CD8-positive, alpha-beta memory T cell (primary cell): ENCODE data around the gene GPR17. TPM values are rescaled to one million over a fixed set of nuclear protein-coding genes. Genes with fewer than 3 reads are reported as not detected.

Experiments used
- CTCF ChIA-PET: fragments of 350-600 bp; sonication (Branson Sonifier 250); formaldehyde crosslinking; loops from one replicate; lab custom pipeline; 2021; ENCODE audit warnings: antibody characterized with exemption; lab: Charles Lee
- POLR2A ChIA-PET: fragments of 350-600 bp; sonication (Branson Sonifier 250); formaldehyde crosslinking; loops from one replicate; lab custom pipeline; 2021; ENCODE audit warnings: antibody characterized with exemption; lab: Charles Lee
- DNase-seq, 5 donors: peaks; one replicate each; pipeline versions ENCODE4 v3.0.0 to v3.0.0-alpha.2; 2020 to 2022; ENCODE audit warnings: mixed read lengths in 1 of 5
- H3K27ac ChIP-seq: one replicate; pipeline ENCODE4 v1.7.0; 2013; ENCODE audit warnings: low read depth, mild to moderate bottlenecking, low read length, moderate library complexity
- H3K27me3 ChIP-seq: 2 replicates; pipeline ENCODE4 v1.7.0; 2013; ENCODE audit warnings: low read length, mild to moderate bottlenecking; ENCODE audit not compliant: insufficient read depth, poor library complexity, severe bottlenecking
- H3K36me3 ChIP-seq: 2 replicates; pipeline ENCODE4 v1.7.0; 2013; ENCODE audit warnings: mild to moderate bottlenecking, low read length, moderate library complexity; ENCODE audit not compliant: insufficient read depth
- H3K4me1 ChIP-seq: 2 replicates; pipeline ENCODE4 v1.7.0; 2013; ENCODE audit warnings: mild to moderate bottlenecking, low read length, moderate library complexity; ENCODE audit not compliant: insufficient read depth
- H3K4me3 ChIP-seq: 2 replicates; pipeline ENCODE4 v1.7.0; 2013; ENCODE audit warnings: mild to moderate bottlenecking, low read length
- H3K9me3 ChIP-seq: 2 replicates; pipeline ENCODE4 v1.7.0; 2013; ENCODE audit warnings: mild to moderate bottlenecking, low read length
- H3K27ac Mint-ChIP-seq, 8 donors: one replicate each; pipeline ENCODE4 v1.8.0; 2020 to 2021; ENCODE audit warnings: mixed read lengths in 8 of 8, mild to moderate bottlenecking in 6 of 8, inconsistent platforms in 3 of 8, moderate library complexity in 3 of 8
- H3K27me3 Mint-ChIP-seq, 2 donors: one replicate each; pipeline ENCODE4 v1.8.0; 2020 to 2021; ENCODE audit warnings: mixed read lengths in 2 of 2, mild to moderate bottlenecking in 1 of 2, moderate library complexity in 1 of 2
- H3K36me3 Mint-ChIP-seq, 3 donors: one replicate each; pipeline ENCODE4 v1.8.0; 2020 to 2021; ENCODE audit warnings: mixed read lengths in 3 of 3, inconsistent platforms in 1 of 3, mild to moderate bottlenecking in 1 of 3
- H3K4me1 Mint-ChIP-seq, 3 donors: one replicate each; pipeline ENCODE4 v1.8.0; 2020 to 2021; ENCODE audit warnings: mixed read lengths in 3 of 3, inconsistent platforms in 1 of 3, mild to moderate bottlenecking in 1 of 3
- H3K4me3 Mint-ChIP-seq, 7 donors: one replicate each; pipeline ENCODE4 v1.8.0; 2020 to 2021; ENCODE audit warnings: mixed read lengths in 7 of 7, mild to moderate bottlenecking in 6 of 7, moderate library complexity in 4 of 7, inconsistent platforms in 2 of 7
- H3K9me3 Mint-ChIP-seq, 5 donors: one replicate each; pipeline ENCODE4 v1.8.0; 2020 to 2022; ENCODE audit warnings: mixed read lengths in 5 of 5, mild to moderate bottlenecking in 3 of 5, moderate library complexity in 2 of 5, inconsistent platforms in 1 of 5
- polyA plus RNA-seq: library from polyadenylated mRNA; unstranded; fragments of 300-500 nt; fragmentation: Illumina TruSeq; gene quantifications from one replicate; pipeline ENCODE4 v1.2.3, GENCODE V29; 2021
- total RNA-seq, 2 experiments: library from RNA; stranded (reverse); gene quantifications; one replicate each; pipeline ENCODE4 v1.2.3, GENCODE V29; 2021

Gene GPR17
- total and polyA plus RNA-seq, 3 experiments from 2014 or later = not detected

DNA sequence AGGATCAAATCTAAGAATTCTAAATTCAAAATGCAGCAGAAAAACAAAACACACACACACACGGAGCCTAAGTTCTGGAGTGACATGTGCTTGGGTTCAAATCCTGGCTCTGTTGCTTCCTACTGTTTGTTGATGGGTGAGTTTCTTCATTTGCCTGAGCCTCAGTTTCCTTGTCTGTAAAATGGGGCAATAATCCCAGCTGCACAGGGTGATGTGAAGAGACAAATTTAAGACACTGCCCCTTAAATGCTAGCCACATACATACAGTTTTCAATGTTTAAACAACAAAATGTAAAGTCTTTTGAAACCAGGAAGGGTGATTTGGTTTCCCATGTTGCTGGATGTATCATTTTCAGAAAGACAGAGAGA is 943 bp upstream of the GPR17 start:
- peak overlapping the region in 1 of 8 donors; percentile 38 for H3K27ac Mint-ChIP-seq

DNA sequence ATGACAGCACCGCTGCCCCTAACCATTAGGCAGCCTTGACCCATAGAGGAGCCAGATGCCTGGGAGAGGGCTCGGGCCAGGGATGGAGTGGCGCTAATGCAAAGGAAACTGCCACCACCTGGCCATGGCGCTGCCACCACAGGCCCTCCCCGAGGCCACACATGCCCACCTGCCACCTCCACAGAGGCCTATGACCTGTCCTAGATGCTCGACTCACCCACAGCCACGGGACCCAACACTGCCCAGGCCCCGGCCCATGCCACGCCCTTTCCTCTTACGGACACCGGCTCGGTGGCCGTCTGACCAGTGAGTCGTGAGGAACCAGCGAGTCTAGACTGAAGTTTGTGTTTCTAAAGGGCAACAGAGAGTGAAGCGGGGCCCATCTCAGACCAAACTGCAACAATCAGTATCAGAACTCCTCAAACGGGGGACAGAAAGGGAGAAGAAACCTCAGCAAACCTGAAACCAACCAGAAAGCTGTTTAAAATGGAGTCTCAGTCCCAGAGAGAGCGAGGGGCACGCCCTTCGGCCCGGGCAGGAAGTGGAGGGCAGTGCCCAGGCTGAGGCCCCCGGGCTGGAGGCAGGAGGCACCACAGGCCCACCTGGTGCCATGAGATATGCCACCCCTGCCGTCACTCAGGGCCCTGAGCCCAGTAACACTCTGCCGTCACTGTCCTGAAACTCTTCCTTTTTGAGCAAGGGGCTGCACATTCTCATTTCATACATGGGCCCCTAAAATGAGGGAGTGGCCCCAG is 711 bp downstream of the GPR17 start:
- Histone ChIP-seq H3K9me3 (no peaks in the 10 kb centered on the region), H3K27ac (no peak overlapping the region), H3K4me1 (peaks cover 20% of the 10 kb centered on the region), H3K4me3 (no peak overlapping the region), H3K36me3 (no peaks in the 10 kb centered on the region), H3K27me3 (no peaks in the 10 kb centered on the region)
- Mint-ChIP-seq H3K27ac (no peak overlapping the region), H3K4me3 (no peak overlapping the region), H3K9me3 (no peaks in the 10 kb centered on the region), H3K27me3 (no peaks in the 10 kb centered on the region), H3K4me1 (peaks cover 4 to 27% (median 11%) of the 10 kb centered on the region in 3 donors), H3K36me3 (no peaks in the 10 kb centered on the region)
- peak in 1 of 5 donors; percentile 25 for DNase-seq
- ChIA-PET POLR2A (no interaction called here), CTCF (no interaction called here)

More for the DNA sequence above, 943 bp upstream of the GPR17 start:
- H3K36me3 Mint-ChIP-seq = no peaks in the 10 kb centered on the region
- no peaks in the 10 kb centered on the region for H3K9me3 Mint-ChIP-seq
- H3K4me3 Mint-ChIP-seq = no peak overlapping the region
- POLR2A ChIA-PET = no interaction called here
- no peak overlapping the region for H3K27ac ChIP-seq
- CTCF ChIA-PET = interaction anchor here (0.8 to 1.2 kb wide), 2 partner anchors 54 to 57 kb away, joined by 3 to 4 read pairs; no protein-coding TSS in a partner anchor
- H3K4me3 ChIP-seq = no peak overlapping the region
- H3K4me1 ChIP-seq = peaks cover 37% of the 10 kb centered on the region
- no peak for DNase-seq
- H3K9me3 ChIP-seq = no peaks in the 10 kb centered on the region
- no peaks in the 10 kb centered on the region for H3K36me3 ChIP-seq
- no peaks in the 10 kb centered on the region for H3K27me3 Mint-ChIP-seq
- H3K4me1 Mint-ChIP-seq = peaks cover 4 to 44% (median 13%) of the 10 kb centered on the region in 3 donors
- no peaks in the 10 kb centered on the region for H3K27me3 ChIP-seq

DNA sequence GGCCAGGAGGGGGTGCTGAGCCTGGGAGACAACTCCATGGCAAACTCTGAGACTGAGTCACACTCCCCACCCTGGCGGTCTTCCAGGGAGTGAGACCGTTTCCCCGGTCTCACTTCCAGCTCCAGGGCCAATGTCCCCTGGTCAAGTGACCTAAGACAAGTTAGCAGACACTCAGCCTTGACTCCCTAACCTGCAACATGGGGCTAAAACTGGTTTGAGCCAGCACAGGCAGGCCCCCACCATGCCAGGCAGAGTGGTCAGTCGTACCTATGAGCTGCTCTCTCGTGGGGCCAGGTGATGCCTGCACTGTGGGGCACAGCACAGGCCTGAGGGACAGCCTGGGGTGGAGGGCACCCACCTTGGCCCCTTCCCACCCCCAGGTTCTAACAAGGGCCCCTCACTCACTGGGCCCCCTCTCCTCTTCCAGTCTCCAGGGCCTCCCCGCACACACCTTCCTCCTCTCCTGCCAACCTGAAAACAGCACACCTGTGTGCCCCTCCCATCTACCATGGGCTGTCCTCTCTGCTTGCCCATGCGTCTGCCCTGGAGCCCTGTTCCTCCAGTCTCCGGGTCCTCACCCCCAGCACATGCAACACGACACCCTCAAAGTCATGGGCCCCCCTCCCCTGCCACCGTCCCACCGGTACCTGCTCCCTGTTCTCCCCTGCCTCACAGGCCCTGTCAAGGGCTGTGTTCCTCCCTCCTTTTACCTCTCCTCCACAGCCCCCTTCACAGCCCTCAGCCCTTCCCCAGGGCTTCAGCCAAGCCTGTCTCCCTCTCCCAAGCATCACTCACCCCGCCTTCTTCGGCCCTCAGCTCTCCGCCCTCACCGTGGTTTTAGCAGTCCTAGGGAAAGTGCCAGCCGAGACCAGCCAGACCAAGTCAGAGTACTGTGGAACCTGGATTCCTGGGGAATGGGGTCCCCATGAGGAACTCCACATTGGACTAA is 1.6 kb downstream of the GPR17 start:
- DNase-seq = peak in 1 of 5 donors; percentile 35
- ChIA-PET CTCF (interaction anchor here (0.9 kb wide), 1 partner anchor 146 kb away, joined by 3 read pairs; no protein-coding TSS in a partner anchor), POLR2A (no interaction called here)
- no peak overlapping the region for H3K4me3 ChIP-seq
- H3K36me3 ChIP-seq = no peaks in the 10 kb centered on the region
- Mint-ChIP-seq H3K4me3 (no peak overlapping the region), H3K27ac (peak overlapping the region in 1 of 8 donors; percentile 11), H3K27me3 (no peaks in the 10 kb centered on the region), H3K36me3 (no peaks in the 10 kb centered on the region), H3K9me3 (no peaks in the 10 kb centered on the region), H3K4me1 (peaks cover 4 to 20% (median 9%) of the 10 kb centered on the region in 3 donors)
- no peaks in the 10 kb centered on the region for H3K27me3 ChIP-seq
- peaks cover 15% of the 10 kb centered on the region for H3K4me1 ChIP-seq
- H3K9me3 ChIP-seq = no peaks in the 10 kb centered on the region
- H3K27ac ChIP-seq = no peak overlapping the region

DNA sequence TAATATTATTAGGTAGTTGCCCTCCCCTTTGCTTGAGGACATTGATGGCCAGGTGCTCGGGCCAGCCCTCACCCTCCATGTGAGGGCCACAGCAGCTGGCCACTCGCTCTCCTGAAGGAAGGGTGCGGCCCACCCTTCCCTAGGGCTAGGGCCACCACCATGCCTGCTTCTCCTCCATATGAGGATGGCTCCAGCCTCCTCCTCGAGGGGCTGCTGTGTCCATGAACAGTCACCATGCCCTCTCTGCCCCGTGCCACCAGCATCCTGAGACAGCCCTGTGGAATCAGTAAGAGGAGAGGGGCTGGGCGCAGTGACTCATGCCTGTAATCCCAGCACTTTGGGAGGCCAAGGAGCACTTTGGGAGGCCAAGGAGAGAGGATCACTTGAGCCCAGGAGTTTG is 2.4 kb downstream of the GPR17 start:
- peak overlapping the region in 2 of 8 donors; percentile 36 to 50 for H3K27ac Mint-ChIP-seq
- Histone ChIP-seq H3K9me3 (no peaks in the 10 kb centered on the region), H3K27ac (no peak overlapping the region), H3K4me1 (peaks cover 10% of the 10 kb centered on the region), H3K4me3 (no peak overlapping the region), H3K36me3 (no peaks in the 10 kb centered on the region), H3K27me3 (no peaks in the 10 kb centered on the region)
- H3K9me3 Mint-ChIP-seq = no peaks in the 10 kb centered on the region
- POLR2A ChIA-PET = no interaction called here
- no peaks in the 10 kb centered on the region for H3K27me3 Mint-ChIP-seq
- H3K4me3 Mint-ChIP-seq = no peak overlapping the region
- CTCF ChIA-PET = interaction anchor here (0.9 kb wide), 1 partner anchor 147 kb away, joined by 3 read pairs; no protein-coding TSS in a partner anchor
- no peak for DNase-seq
- peaks cover 4 to 17% (median 9%) of the 10 kb centered on the region in 3 donors for H3K4me1 Mint-ChIP-seq
- no peaks in the 10 kb centered on the region for H3K36me3 Mint-ChIP-seq

DNA sequence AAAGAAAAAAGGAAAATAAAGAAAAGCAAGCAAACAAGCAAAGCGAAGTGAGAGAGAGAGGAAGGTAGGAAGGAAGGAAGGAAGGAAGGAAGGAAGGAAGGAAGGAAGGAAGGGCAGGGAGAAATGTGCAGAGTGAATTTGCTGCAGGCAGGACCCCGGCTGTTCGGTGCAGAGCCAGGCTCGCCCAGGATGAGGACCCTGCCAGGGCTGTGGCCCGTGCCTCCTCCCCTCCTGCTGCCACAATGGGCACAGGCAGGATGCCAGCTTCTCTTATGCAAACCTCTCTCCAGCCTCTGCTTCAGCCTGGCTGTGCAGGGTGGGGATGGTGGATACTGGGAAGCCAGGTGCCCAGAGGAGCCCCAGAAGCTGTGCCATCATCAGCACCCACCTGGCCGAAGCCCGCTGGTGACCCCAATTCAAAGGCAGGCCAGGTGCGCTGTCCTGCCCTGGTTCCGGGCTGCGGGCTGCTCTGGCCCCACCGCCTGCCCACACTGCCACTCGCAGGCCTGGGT is 3.2 kb downstream of the GPR17 start:
- Histone ChIP-seq H3K4me3 (no peak overlapping the region), H3K36me3 (no peaks in the 10 kb centered on the region), H3K4me1 (peaks cover 10% of the 10 kb centered on the region), H3K27me3 (no peaks in the 10 kb centered on the region), H3K27ac (no peak overlapping the region), H3K9me3 (no peaks in the 10 kb centered on the region)
- Mint-ChIP-seq H3K9me3 (no peaks in the 10 kb centered on the region), H3K4me3 (peak overlapping the region in 1 of 7 donors; percentile 74), H3K27ac (peak overlapping the region in 3 of 8 donors; percentile 28 to 93 (median 76)), H3K4me1 (peaks cover 4 to 17% (median 7%) of the 10 kb centered on the region in 3 donors), H3K36me3 (no peaks in the 10 kb centered on the region), H3K27me3 (peaks cover 3 to 4% of the 10 kb centered on the region in 2 donors)
- DNase-seq = no peak
- ChIA-PET CTCF (interaction anchor here (1.1 to 2.1 kb wide), 5 partner anchors 27 to 74 kb away, joined by 3 to 27 read pairs (median 4); partner anchors contain the start of gene LIMS2), POLR2A (no interaction called here)

DNA sequence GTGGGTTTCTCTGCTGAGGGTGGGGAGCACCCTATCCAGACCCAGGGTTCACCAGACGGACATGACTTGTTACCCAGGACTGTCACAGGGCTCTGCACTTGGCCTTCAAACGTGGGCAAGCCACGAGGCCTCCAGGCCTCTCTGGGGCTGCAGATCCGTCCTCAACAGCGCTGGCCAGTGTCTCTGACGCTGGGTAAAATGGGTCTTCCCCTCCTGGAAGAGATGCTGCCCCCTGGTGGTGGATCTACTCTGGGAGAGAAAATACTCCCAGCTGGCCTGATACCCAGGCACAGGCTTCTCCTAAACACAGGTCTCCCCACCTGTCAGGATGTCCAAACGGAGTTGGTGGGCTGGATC is 3.7 kb downstream of the GPR17 start:
- ChIA-PET CTCF (interaction anchor here (0.7 to 2.1 kb wide), 10 partner anchors 9 to 116 kb away, joined by 3 to 27 read pairs (median 4); partner anchors contain the start of gene LIMS2), POLR2A (no interaction called here)
- peak overlapping the region in 3 of 8 donors; percentile 38 to 78 (median 45) for H3K27ac Mint-ChIP-seq
- H3K27me3 ChIP-seq = no peaks in the 10 kb centered on the region
- peaks cover 4 to 17% (median 7%) of the 10 kb centered on the region in 3 donors for H3K4me1 Mint-ChIP-seq
- DNase-seq = peak; percentile 62 to 85 (median 69)
- no peak overlapping the region for H3K4me3 ChIP-seq
- peaks cover 3 to 4% of the 10 kb centered on the region in 2 donors for H3K27me3 Mint-ChIP-seq
- peak overlapping the region in 4 of 7 donors; percentile 62 to 75 (median 70) for H3K4me3 Mint-ChIP-seq
- H3K4me1 ChIP-seq = peaks cover 10% of the 10 kb centered on the region
- no peaks in the 10 kb centered on the region for H3K9me3 ChIP-seq
- no peak overlapping the region for H3K27ac ChIP-seq
- no peaks in the 10 kb centered on the region for H3K36me3 ChIP-seq
- H3K9me3 Mint-ChIP-seq = no peaks in the 10 kb centered on the region
- H3K36me3 Mint-ChIP-seq = no peaks in the 10 kb centered on the region

DNA sequence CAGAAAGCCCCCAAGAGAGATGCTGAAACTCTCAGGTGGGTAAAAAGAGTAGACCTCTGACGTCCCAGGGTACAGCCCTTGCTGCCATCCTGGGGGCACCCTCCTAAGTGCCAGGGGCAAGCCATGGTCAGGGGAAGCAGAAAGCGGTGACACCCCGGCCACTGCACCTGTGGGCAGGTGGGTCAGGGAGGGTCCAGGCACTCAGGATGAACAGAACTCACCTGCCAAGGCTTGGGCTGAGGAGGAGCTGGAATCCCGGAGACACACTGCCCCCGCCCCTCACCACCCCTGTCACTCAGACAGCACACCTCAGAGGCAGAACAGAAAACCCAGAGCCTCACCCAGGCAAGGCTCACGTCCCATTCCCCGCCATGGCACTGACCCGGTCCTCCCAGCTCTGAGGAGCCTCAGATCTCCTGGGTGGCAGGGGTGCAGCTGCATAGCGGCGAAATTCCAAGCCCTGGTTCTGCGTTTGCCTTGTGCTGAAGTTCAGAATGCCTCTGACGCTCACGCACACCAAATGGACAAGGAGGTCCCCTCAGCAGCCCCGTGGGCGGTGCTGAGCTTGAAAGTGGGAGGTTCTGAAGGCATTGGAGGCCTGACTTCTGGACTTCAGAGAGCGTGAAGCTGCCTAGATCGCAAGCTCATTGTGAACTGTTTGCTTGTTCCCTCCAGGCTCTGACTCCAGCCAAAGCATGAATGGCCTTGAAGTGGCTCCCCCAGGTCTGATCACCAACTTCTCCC is 4.3 kb downstream of the GPR17 start:
- no peaks in the 10 kb centered on the region for H3K9me3 Mint-ChIP-seq
- peaks cover 3 to 5% of the 10 kb centered on the region in 2 donors for H3K27me3 Mint-ChIP-seq
- POLR2A ChIA-PET = no interaction called here
- no peak overlapping the region for H3K27ac Mint-ChIP-seq
- no peaks in the 10 kb centered on the region for H3K36me3 Mint-ChIP-seq
- no peak for DNase-seq
- no peaks in the 10 kb centered on the region for H3K36me3 ChIP-seq
- peaks cover 4 to 17% (median 7%) of the 10 kb centered on the region in 3 donors for H3K4me1 Mint-ChIP-seq
- H3K4me3 ChIP-seq = no peak overlapping the region
- H3K4me3 Mint-ChIP-seq = no peak overlapping the region
- no peak overlapping the region for H3K27ac ChIP-seq
- H3K4me1 ChIP-seq = peaks cover 10% of the 10 kb centered on the region
- CTCF ChIA-PET = interaction anchor here (0.7 to 2.1 kb wide), 11 partner anchors 10 to 453 kb away, joined by 3 to 27 read pairs (median 4); partner anchors contain the start of gene LIMS2
- H3K9me3 ChIP-seq = no peaks in the 10 kb centered on the region
- H3K27me3 ChIP-seq = no peaks in the 10 kb centered on the region
